B cell (primary cell): ENCODE measurements around the gene SCFD2.

Experiments used
- EZH2 ChIP-seq: IDR thresholded peaks from 2 replicates; pipeline ENCODE4 v1.6.1; 2012; ENCODE audit warnings: borderline replicate concordance, low read depth, mild to moderate bottlenecking, moderate library complexity, low read length; ENCODE audit not compliant: insufficient read depth, poor library complexity, severe bottlenecking
- TF ChIP-seq, protein P1 (sequence below): fragments of 200-600 bp; IDR thresholded peaks from one replicate; pipeline ENCODE4 v1.8.0; 2022; ENCODE audit warnings: antibody characterized with exemption, mild to moderate bottlenecking

DNA sequence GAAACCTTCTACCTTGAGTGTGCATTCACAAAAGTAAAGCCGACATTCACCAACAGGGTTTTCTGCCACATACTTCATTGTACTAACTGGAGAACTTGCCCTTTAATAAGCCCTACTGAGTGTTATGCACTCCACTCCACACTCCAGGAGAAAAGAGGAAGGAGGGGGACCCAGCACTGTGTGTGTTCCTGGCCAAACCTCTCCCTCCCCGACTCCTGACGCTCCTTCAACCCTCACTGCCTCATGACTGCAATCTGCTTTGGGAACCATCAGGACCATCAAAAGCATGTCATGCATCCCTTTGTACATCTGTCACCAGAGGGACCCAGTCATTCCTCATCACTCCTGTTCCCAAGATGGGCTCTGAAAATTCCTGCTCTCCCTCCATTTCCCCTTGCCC lies 360.1 kb downstream of the SCFD2 start:
- TF ChIP-seq, protein P1, sequence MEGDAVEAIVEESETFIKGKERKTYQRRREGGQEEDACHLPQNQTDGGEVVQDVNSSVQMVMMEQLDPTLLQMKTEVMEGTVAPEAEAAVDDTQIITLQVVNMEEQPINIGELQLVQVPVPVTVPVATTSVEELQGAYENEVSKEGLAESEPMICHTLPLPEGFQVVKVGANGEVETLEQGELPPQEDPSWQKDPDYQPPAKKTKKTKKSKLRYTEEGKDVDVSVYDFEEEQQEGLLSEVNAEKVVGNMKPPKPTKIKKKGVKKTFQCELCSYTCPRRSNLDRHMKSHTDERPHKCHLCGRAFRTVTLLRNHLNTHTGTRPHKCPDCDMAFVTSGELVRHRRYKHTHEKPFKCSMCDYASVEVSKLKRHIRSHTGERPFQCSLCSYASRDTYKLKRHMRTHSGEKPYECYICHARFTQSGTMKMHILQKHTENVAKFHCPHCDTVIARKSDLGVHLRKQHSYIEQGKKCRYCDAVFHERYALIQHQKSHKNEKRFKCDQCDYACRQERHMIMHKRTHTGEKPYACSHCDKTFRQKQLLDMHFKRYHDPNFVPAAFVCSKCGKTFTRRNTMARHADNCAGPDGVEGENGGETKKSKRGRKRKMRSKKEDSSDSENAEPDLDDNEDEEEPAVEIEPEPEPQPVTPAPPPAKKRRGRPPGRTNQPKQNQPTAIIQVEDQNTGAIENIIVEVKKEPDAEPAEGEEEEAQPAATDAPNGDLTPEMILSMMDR = no peak
- TF ChIP-seq EZH2 = no peak
